GM18873 (cell line): ENCODE data around the gene TMEM201.
"Not testable (repeated sequence)": the region's sequence is repeated elsewhere in the genome, so short reads cannot be mapped to it uniquely, and the experiment has no call there.

Experiments
- ATAC-seq: cut with Tn5 transposase; IDR thresholded peaks from one replicate; pipeline ENCODE4 v1.9.1; 2021; ENCODE audit warnings: mild to moderate bottlenecking, moderate library complexity, moderate number of reproducible peaks; ENCODE audit not compliant: unreplicated experiment, low FRiP score

The TMEM201 gene

GRCh38 chr1:9588551-9589143 is at the start of gene TMEM201:
Gene TMEM201 (plus strand): TSS chr1:9588911. CDS start chr1:9588931, 20 bp downstream.
- ATAC-seq, result no peak

- ATAC-seq, result peak; percentile 85
Observed at GRCh38 chr1:9539165-9539828, 49.4 kb upstream of the TMEM201 start, which contains the start of gene SLC25A33. Gene SLC25A33 (plus strand): TSS chr1:9539465. CDS start chr1:9539692, 227 bp downstream.

- ATAC-seq, result peak; percentile 31
Observed at GRCh38 chr1:9539829-9540550, 48.7 kb upstream of the TMEM201 start.

GRCh38 chr1:9542430-9542829 is 46.3 kb upstream of the TMEM201 start:
- no peak for ATAC-seq

GRCh38 chr1:9544926-9545325 is 43.8 kb upstream of the TMEM201 start:
- no peak for ATAC-seq

GRCh38 chr1:9549955-9550546 is 38.7 kb upstream of the TMEM201 start:
- ATAC-seq, result no peak

- no peak for ATAC-seq
Observed at GRCh38 chr1:9551984-9552383, 36.7 kb upstream of the TMEM201 start.

GRCh38 chr1:9553736-9554144 is 35.0 kb upstream of the TMEM201 start:
- ATAC-seq, result no peak

- ATAC-seq, result no peak
Observed at GRCh38 chr1:9555942-9556341, 32.8 kb upstream of the TMEM201 start.

GRCh38 chr1:9557624-9558023 is 31.1 kb upstream of the TMEM201 start:
- no peak for ATAC-seq

- ATAC-seq, result no peak
Observed at GRCh38 chr1:9558271-9558945, 30.3 kb upstream of the TMEM201 start.

GRCh38 chr1:9558946-9559545 is 29.7 kb upstream of the TMEM201 start:
- no peak for ATAC-seq

- ATAC-seq, result no peak
Observed at GRCh38 chr1:9559673-9560072, 29.0 kb upstream of the TMEM201 start.

GRCh38 chr1:9560090-9560489 is 28.6 kb upstream of the TMEM201 start:
- not testable (repeated sequence) for ATAC-seq

- ATAC-seq, result no peak
Observed at GRCh38 chr1:9561429-9561828, 27.3 kb upstream of the TMEM201 start.

GRCh38 chr1:9569267-9569666 is 19.4 kb upstream of the TMEM201 start:
- ATAC-seq, result no peak

- not testable (repeated sequence) for ATAC-seq
Observed at GRCh38 chr1:9570886-9571529, 17.7 kb upstream of the TMEM201 start.

GRCh38 chr1:9573723-9574122 is 15.0 kb upstream of the TMEM201 start:
- no peak for ATAC-seq

- no peak for ATAC-seq
Observed at GRCh38 chr1:9575486-9575885, 13.2 kb upstream of the TMEM201 start.

GRCh38 chr1:9576903-9577302 is 11.8 kb upstream of the TMEM201 start:
- no peak for ATAC-seq
